Trophoblast cell (in vitro differentiated cells and primary cell): Measurements from ENCODE around the gene ATP5PO.

Experiments
- DNase-seq, 2 donors: peaks; one replicate each; pipeline ENCODE4 v3.0.0-alpha.2; 2016
- H2AFZ ChIP-seq: 2 replicates; pipeline ENCODE4 v1.6.1; 2013; ENCODE audit warnings: low read length, moderate library complexity, mild to moderate bottlenecking; ENCODE audit not compliant: insufficient read depth, poor library complexity
- H2AK5ac ChIP-seq: 2 replicates; pipeline ENCODE4 v1.6.1; 2013; ENCODE audit warnings: mild to moderate bottlenecking, low read length
- H2BK120ac ChIP-seq: 2 replicates; pipeline ENCODE4 v1.6.1; 2013; ENCODE audit warnings: low read length, mild to moderate bottlenecking, moderate library complexity; ENCODE audit not compliant: insufficient read depth, poor library complexity
- H2BK12ac ChIP-seq: 2 replicates; pipeline ENCODE4 v1.6.1; 2013; ENCODE audit warnings: mild to moderate bottlenecking, low read length, moderate library complexity
- H2BK5ac ChIP-seq: 2 replicates; pipeline ENCODE4 v1.6.1; 2013; ENCODE audit warnings: low read length, low read depth, moderate library complexity, mild to moderate bottlenecking; ENCODE audit not compliant: poor library complexity
- H3K14ac ChIP-seq: 2 replicates; pipeline ENCODE4 v1.6.1; 2013; ENCODE audit warnings: mild to moderate bottlenecking, low read length
- H3K18ac ChIP-seq: 2 replicates; pipeline ENCODE4 v1.6.1; 2013; ENCODE audit warnings: mild to moderate bottlenecking, low read length
- H3K23ac ChIP-seq: 2 replicates; pipeline ENCODE4 v1.6.1; 2013; ENCODE audit warnings: low read length
- H3K27ac ChIP-seq: 2 replicates; pipeline ENCODE4 v1.5.1; 2013; ENCODE audit warnings: low read depth, mild to moderate bottlenecking, inconsistent platforms, low read length, moderate library complexity
- H3K27me3 ChIP-seq: 2 replicates; pipeline ENCODE4 v1.6.1; 2013; ENCODE audit warnings: inconsistent platforms, mild to moderate bottlenecking, low read length, moderate library complexity; ENCODE audit not compliant: insufficient read depth
- H3K36me3 ChIP-seq, 2 experiments: 1 replicate in 1 of 2; 2 replicates in 1 of 2; pipeline ENCODE4 v1.6.1; 2013; ENCODE audit warnings: low read length in 2 of 2, mild to moderate bottlenecking in 2 of 2, moderate library complexity in 1 of 2; ENCODE audit not compliant: insufficient read depth in 2 of 2, control insufficient read depth in 1 of 2
- H3K4ac ChIP-seq: 2 replicates; pipeline ENCODE4 v1.6.1; 2013; ENCODE audit warnings: low read depth, mild to moderate bottlenecking, low read length, moderate library complexity
- H3K4me1 ChIP-seq, 2 experiments: 1 replicate in 1 of 2; 2 replicates in 1 of 2; pipeline ENCODE4 v1.6.1; 2013; ENCODE audit warnings: low read length in 2 of 2, mild to moderate bottlenecking in 2 of 2, moderate library complexity in 1 of 2; ENCODE audit not compliant: insufficient read depth in 2 of 2, control insufficient read depth in 1 of 2
- H3K4me2 ChIP-seq: 2 replicates; pipeline ENCODE4 v1.6.1; 2013; ENCODE audit warnings: inconsistent platforms, mild to moderate bottlenecking, low read length, moderate library complexity
- H3K4me3 ChIP-seq: 2 replicates; pipeline ENCODE4 v1.5.1; 2013; ENCODE audit warnings: mild to moderate bottlenecking, low read depth, low read length, inconsistent platforms
- H3K79me1 ChIP-seq: one replicate; pipeline ENCODE4 v1.6.1; 2013; ENCODE audit warnings: low read length
- H3K79me2 ChIP-seq: 2 replicates; pipeline ENCODE4 v1.6.1; 2013; ENCODE audit warnings: low read length, mild to moderate bottlenecking; ENCODE audit not compliant: control insufficient read depth, insufficient read depth, poor library complexity
- H3K9ac ChIP-seq: 2 replicates; pipeline ENCODE4 v1.6.1; 2013; ENCODE audit warnings: mild to moderate bottlenecking, low read length
- H3K9me3 ChIP-seq: 2 replicates; pipeline ENCODE4 v1.6.1; 2013; ENCODE audit warnings: low read depth, mild to moderate bottlenecking, control low read depth, inconsistent platforms, low read length; ENCODE audit not compliant: insufficient read depth
- H4K12ac ChIP-seq: 2 replicates; pipeline ENCODE4 v1.6.1; 2013; ENCODE audit warnings: low read depth, mild to moderate bottlenecking, low read length, moderate library complexity
- H4K8ac ChIP-seq: 2 replicates; pipeline ENCODE4 v1.6.1; 2013; ENCODE audit warnings: low read depth, mild to moderate bottlenecking, low read length, moderate library complexity
- H4K91ac ChIP-seq: one replicate; pipeline ENCODE4 v1.6.1; 2013; ENCODE audit warnings: low read depth, mild to moderate bottlenecking, low read length, moderate library complexity
- WGBS: extraction: QIAGEN DNeasy Blood & Tissue Kit; methylation state at CpG from one replicate; pipeline ENCODE4 v1.1.7; 2013; ENCODE audit warnings: missing lambda C conversion rate; ENCODE audit not compliant: insufficient read length, insufficient coverage; ENCODE audit errors: extremely low coverage; 5-methylcytosine and 5-hydroxymethylcytosine counted together

The ATP5PO gene

DNA sequence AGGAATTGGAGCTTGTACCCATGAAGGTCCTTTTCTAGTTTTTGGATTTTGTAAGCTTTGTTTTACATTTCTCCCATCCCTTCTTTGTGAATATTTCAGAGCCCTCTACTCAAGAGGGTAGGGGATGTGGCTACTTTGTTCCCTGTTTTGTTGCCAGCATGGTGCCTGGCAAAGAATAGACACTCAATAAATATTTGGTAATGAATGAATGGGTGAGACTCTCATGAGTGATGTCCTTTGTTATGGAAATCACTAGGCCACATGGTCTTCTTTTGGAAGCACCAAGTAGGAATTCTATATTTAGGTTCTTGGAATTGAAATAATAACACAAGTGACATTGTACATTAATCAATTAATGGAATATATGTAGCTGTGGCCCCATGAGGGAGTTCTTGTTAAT lies 26.8 kb upstream of the ATP5PO start:
- H3K79me2 ChIP-seq: no peaks in the 10 kb centered on the region
- H3K36me3 ChIP-seq: no peaks in the 10 kb centered on the region
- H4K8ac ChIP-seq: no peak overlapping the region
- H3K4me3 ChIP-seq: no peak overlapping the region
- no peak overlapping the region for H3K14ac ChIP-seq
- H3K27ac ChIP-seq: no peak overlapping the region
- H2AFZ ChIP-seq: no peak overlapping the region
- no peak overlapping the region for H3K18ac ChIP-seq
- H4K91ac ChIP-seq: no peak overlapping the region
- no peak overlapping the region for H3K4ac ChIP-seq
- no peaks in the 10 kb centered on the region for H3K9me3 ChIP-seq
- DNase-seq: no peak
- no peak overlapping the region for H2BK12ac ChIP-seq
- no peak overlapping the region for H2AK5ac ChIP-seq
- no peak overlapping the region for H3K4me2 ChIP-seq
- no peak overlapping the region for H2BK5ac ChIP-seq
- no peaks in the 10 kb centered on the region for H3K27me3 ChIP-seq
- H4K12ac ChIP-seq: no peak overlapping the region
- peaks cover 7% of the 10 kb centered on the region for H3K79me1 ChIP-seq
- no peak overlapping the region for H3K23ac ChIP-seq
- H3K9ac ChIP-seq: no peak overlapping the region
- no peak overlapping the region for H2BK120ac ChIP-seq
- H3K4me1 ChIP-seq: peaks cover 4 to 12% of the 10 kb centered on the region in 2 experiments

DNA sequence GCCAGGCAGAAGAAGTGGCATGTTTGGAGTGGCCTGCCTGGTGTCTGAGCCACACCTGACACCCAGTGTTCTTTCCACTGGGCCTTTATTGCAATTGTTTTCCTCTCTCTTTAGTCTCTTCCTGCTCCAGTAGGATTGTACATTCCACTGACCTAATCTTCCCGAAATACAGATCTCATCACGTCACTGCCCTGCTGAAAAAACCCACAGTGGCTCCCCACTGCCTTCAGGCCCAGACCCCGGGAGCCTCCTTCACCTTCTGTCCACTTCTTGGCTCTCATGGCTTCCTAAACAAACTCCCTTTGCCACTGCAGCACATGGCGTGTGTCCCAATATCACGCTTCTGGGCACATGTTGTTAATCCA lies 25.3 kb upstream of the ATP5PO start:
- Histone ChIP-seq H2BK5ac (no peak overlapping the region), H3K79me1 (peaks cover 2% of the 10 kb centered on the region), H3K79me2 (no peaks in the 10 kb centered on the region), H3K14ac (no peak overlapping the region), H3K4me2 (no peak overlapping the region), H4K91ac (no peak overlapping the region), H3K4ac (no peak overlapping the region), H2AFZ (no peak overlapping the region), H3K4me1 (peaks cover 0 to 7% of the 10 kb centered on the region in 2 experiments), H2BK12ac (peak overlapping the region; percentile 63), H3K9me3 (no peaks in the 10 kb centered on the region), H3K23ac (no peak overlapping the region), H4K12ac (no peak overlapping the region), H3K18ac (no peak overlapping the region), H3K9ac (no peak overlapping the region), H3K27ac (no peak overlapping the region), H3K27me3 (no peaks in the 10 kb centered on the region), H2BK120ac (peak overlapping the region; percentile 5), H4K8ac (peak overlapping the region; percentile 14), H2AK5ac (peak overlapping the region; percentile 11), H3K36me3 (no peaks in the 10 kb centered on the region), H3K4me3 (no peak overlapping the region)
- no peak for DNase-seq
- no CpG with 5 or more reads among the region's 5 CpGs for WGBS

DNA sequence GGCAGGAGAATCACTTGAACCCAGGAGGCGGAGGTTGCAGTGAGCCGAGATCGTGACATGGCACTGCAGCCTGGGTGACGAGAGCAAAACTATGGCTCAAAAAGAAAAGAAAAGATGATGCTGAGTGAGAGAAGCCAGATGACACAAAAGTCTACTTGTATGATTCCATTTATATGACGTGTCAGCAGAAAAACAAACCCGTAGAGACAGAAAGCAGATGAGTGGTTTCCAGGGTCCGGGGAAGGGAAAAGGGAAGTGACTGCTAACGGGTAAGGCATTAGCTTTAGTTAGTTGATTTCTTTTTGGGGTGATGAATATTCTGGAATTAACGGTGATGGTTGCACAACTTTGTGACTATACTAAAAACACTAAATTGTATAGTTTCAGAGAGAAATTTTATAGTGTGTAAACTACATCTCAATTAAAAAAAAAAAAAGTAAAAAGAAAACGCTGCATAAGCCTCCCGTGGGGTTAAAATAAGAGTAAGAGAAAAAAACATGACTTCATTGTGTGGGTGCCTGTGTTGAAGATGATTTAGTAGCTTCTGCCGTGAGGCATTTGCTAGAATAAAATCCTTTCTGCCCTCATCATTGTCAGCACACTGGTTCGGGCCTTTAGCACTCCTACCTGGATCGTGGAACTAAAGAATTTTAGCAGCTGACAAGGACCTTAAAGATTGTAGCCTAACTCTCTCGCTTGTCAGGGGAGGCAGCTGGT lies 24.7 kb upstream of the ATP5PO start:
- no peak overlapping the region for H3K4ac ChIP-seq
- no peak overlapping the region for H2AFZ ChIP-seq
- no peak overlapping the region for H4K12ac ChIP-seq
- no peaks in the 10 kb centered on the region for H3K36me3 ChIP-seq
- peak overlapping the region; percentile 14 for H4K8ac ChIP-seq
- no peak overlapping the region for H3K18ac ChIP-seq
- H3K79me1 ChIP-seq: peaks cover 2% of the 10 kb centered on the region
- H3K4me2 ChIP-seq: no peak overlapping the region
- no peak overlapping the region for H4K91ac ChIP-seq
- no peak overlapping the region for H2BK120ac ChIP-seq
- DNase-seq: no peak
- H3K4me1 ChIP-seq: peaks cover 0 to 7% of the 10 kb centered on the region in 2 experiments
- WGBS: no CpG with 5 or more reads among the region's 15 CpGs
- no peak overlapping the region for H3K9ac ChIP-seq
- no peak overlapping the region for H2BK12ac ChIP-seq
- no peak overlapping the region for H2AK5ac ChIP-seq
- H3K23ac ChIP-seq: no peak overlapping the region
- no peaks in the 10 kb centered on the region for H3K79me2 ChIP-seq
- H3K27ac ChIP-seq: no peak overlapping the region
- H3K9me3 ChIP-seq: no peaks in the 10 kb centered on the region
- no peaks in the 10 kb centered on the region for H3K27me3 ChIP-seq
- no peak overlapping the region for H2BK5ac ChIP-seq
- H3K14ac ChIP-seq: no peak overlapping the region
- H3K4me3 ChIP-seq: no peak overlapping the region

DNA sequence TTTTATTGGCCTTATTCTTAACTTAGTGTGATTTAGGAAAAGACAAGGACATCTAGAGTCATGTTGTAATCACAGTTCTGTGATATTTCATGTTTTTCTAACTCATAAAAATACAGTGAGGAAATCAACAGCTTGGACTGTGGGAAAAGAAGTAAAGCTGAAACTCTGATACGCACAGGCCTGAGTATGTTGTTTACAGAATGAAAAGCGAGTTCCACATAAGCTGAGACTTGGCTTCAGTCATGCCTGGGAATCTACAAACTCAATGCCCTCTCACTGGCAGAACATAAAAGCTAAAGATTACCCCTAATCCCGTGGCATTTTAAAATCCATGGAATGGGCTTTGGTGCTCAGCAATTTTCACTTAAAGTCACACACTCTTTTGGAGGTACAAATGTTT lies 23.6 kb upstream of the ATP5PO start:
- no peak for DNase-seq
- Histone ChIP-seq H3K79me1 (peaks cover 2% of the 10 kb centered on the region), H2BK12ac (no peak overlapping the region)

More for the DNA sequence above, 23.6 kb upstream of the ATP5PO start:
- H2BK120ac ChIP-seq: no peak overlapping the region
- peaks cover 0 to 7% of the 10 kb centered on the region in 2 experiments for H3K4me1 ChIP-seq
- no peaks in the 10 kb centered on the region for H3K27me3 ChIP-seq
- H4K91ac ChIP-seq: no peak overlapping the region
- H2AK5ac ChIP-seq: no peak overlapping the region
- no peak overlapping the region for H3K9ac ChIP-seq
- H3K4me2 ChIP-seq: no peak overlapping the region
- H3K79me2 ChIP-seq: no peaks in the 10 kb centered on the region
- no peak overlapping the region for H3K18ac ChIP-seq
- no peak overlapping the region for H3K14ac ChIP-seq
- no peak overlapping the region for H2AFZ ChIP-seq
- H3K23ac ChIP-seq: no peak overlapping the region
- H3K9me3 ChIP-seq: no peaks in the 10 kb centered on the region
- no peak overlapping the region for H2BK5ac ChIP-seq
- no CpG with 5 or more reads among the region's 3 CpGs for WGBS
- no peak overlapping the region for H4K12ac ChIP-seq
- no peak overlapping the region for H3K27ac ChIP-seq
- H4K8ac ChIP-seq: no peak overlapping the region
- H3K4me3 ChIP-seq: no peak overlapping the region
- no peak overlapping the region for H3K4ac ChIP-seq
- no peaks in the 10 kb centered on the region for H3K36me3 ChIP-seq
